ENCODE results near the gene EIF2S2. TPM values are rescaled to one million over a fixed set of nuclear protein-coding genes. Genes with fewer than 3 reads are reported as not detected.

The EIF2S2 gene
- total RNA-seq, 1 experiment from 2014 or later = 124 TPM

GRCh38 chr20:34109442-34109841 lies 2.6 kb downstream of the EIF2S2 start (continued):
- TF ChIP-seq RORB (CRISPR knock-in tag; IDR thresholded peaks at IDR 0.05) = no peak
- TF ChIP-seq ZBTB21 (CRISPR knock-in tag; IDR thresholded peaks at IDR 0.05; ENCODE audit: borderline replicate concordance) = no peak
- no peak for TF ChIP-seq IRF2 (CRISPR knock-in tag; IDR thresholded peaks at IDR 0.05; ENCODE audit: borderline replicate concordance, low read depth)
- no peak for TF ChIP-seq MAX (CRISPR knock-in tag; IDR thresholded peaks at IDR 0.05)
- no peak for TF ChIP-seq FOXP1 (CRISPR knock-in tag; IDR thresholded peaks at IDR 0.05; ENCODE audit: borderline replicate concordance)
- no peak for TF ChIP-seq ESRRA (CRISPR knock-in tag; IDR thresholded peaks at IDR 0.05; ENCODE audit: borderline replicate concordance)

DNA sequence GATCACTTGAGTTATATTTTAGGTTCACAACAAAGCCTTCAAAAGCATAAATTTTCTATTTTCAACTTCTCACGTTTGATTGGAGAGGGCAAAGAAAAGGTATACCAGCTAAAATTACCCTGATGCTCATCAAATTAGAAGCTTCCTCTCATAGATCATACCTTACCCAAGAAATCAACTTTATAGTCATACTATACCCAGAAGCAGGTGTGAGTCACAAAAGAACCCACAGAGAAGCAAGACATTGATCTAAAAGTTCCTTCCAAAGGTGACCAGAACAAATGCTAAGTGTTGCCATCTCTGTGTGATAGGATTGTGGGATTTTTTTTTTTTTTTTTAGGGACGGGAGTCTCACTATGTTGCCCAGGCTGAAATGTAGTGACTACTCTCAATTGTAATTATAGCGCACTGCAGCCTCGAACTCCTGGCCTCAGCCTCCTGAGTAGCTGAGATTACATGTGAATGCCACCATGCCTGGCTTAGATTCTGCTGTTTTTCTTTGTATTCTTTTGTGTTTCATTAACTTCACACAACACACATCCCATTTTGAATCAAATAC lies 3.3 kb downstream of the EIF2S2 start:
- ATAC-seq (no peak), DNase-seq (ENCODE audit: low spot score) (no peak)
- Mint-ChIP-seq H3K4me3 (peak overlapping the region; percentile 47), H3K4me1 (peaks cover 38% of the 10 kb centered on the region), H3K9me3 (no peaks in the 10 kb centered on the region), H3K27me3 (ENCODE audit: low read depth) (peaks cover 2% of the 10 kb centered on the region; the same call in 1 of the 2 replicates), H3K36me3 (peaks cover 54% of the 10 kb centered on the region), H3K27ac (peak overlapping the region; percentile 37)
- CTCF ChIA-PET = interaction anchor here (0.7 kb wide), 1 partner anchor 147 kb away, joined by 4 read pairs; no protein-coding TSS in a partner anchor
- POLR2A ChIA-PET = interaction anchor here (1.1 kb wide), 1 partner anchor 8 kb away, joined by 3 read pairs; no protein-coding TSS in a partner anchor
- no peak for TF ChIP-seq USF1 (CRISPR knock-in tag; IDR thresholded peaks at IDR 0.05)
- no peak for TF ChIP-seq CREM (CRISPR knock-in tag; IDR thresholded peaks at IDR 0.05)
- TF ChIP-seq, protein P1, sequence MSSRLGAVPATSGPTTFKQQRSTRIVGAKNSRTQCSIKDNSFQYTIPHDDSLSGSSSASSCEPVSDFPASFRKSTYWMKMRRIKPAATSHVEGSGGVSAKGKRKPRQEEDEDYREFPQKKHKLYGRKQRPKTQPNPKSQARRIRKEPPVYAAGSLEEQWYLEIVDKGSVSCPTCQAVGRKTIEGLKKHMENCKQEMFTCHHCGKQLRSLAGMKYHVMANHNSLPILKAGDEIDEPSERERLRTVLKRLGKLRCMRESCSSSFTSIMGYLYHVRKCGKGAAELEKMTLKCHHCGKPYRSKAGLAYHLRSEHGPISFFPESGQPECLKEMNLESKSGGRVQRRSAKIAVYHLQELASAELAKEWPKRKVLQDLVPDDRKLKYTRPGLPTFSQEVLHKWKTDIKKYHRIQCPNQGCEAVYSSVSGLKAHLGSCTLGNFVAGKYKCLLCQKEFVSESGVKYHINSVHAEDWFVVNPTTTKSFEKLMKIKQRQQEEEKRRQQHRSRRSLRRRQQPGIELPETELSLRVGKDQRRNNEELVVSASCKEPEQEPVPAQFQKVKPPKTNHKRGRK (CRISPR knock-in tag; IDR thresholded peaks at IDR 0.05; ENCODE audit: borderline replicate concordance) = no peak
- TF ChIP-seq, protein P2, sequence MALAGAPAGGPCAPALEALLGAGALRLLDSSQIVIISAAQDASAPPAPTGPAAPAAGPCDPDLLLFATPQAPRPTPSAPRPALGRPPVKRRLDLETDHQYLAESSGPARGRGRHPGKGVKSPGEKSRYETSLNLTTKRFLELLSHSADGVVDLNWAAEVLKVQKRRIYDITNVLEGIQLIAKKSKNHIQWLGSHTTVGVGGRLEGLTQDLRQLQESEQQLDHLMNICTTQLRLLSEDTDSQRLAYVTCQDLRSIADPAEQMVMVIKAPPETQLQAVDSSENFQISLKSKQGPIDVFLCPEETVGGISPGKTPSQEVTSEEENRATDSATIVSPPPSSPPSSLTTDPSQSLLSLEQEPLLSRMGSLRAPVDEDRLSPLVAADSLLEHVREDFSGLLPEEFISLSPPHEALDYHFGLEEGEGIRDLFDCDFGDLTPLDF (CRISPR knock-in tag; IDR thresholded peaks at IDR 0.05) = no peak
- no peak for TF ChIP-seq PREB (CRISPR knock-in tag; IDR thresholded peaks at IDR 0.05; ENCODE audit: borderline replicate concordance)
- TF ChIP-seq ZNF121 (CRISPR knock-in tag; IDR thresholded peaks at IDR 0.05) = peak; percentile 32; the same call in 1 of the 2 replicates
- no peak for TF ChIP-seq IRF2 (CRISPR knock-in tag; IDR thresholded peaks at IDR 0.05; ENCODE audit: borderline replicate concordance, low read depth)
- TF ChIP-seq, protein P3, sequence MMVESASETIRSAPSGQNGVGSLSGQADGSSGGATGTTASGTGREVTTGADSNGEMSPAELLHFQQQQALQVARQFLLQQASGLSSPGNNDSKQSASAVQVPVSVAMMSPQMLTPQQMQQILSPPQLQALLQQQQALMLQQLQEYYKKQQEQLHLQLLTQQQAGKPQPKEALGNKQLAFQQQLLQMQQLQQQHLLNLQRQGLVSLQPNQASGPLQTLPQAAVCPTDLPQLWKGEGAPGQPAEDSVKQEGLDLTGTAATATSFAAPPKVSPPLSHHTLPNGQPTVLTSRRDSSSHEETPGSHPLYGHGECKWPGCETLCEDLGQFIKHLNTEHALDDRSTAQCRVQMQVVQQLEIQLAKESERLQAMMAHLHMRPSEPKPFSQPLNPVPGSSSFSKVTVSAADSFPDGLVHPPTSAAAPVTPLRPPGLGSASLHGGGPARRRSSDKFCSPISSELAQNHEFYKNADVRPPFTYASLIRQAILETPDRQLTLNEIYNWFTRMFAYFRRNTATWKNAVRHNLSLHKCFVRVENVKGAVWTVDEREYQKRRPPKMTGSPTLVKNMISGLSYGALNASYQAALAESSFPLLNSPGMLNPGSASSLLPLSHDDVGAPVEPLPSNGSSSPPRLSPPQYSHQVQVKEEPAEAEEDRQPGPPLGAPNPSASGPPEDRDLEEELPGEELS (CRISPR knock-in tag; IDR thresholded peaks at IDR 0.05) = no peak
- peak; percentile 36; the same call in 1 of the 2 replicates for TF ChIP-seq ZNF671 (CRISPR knock-in tag; IDR thresholded peaks at IDR 0.05)
- TF ChIP-seq, protein P4, sequence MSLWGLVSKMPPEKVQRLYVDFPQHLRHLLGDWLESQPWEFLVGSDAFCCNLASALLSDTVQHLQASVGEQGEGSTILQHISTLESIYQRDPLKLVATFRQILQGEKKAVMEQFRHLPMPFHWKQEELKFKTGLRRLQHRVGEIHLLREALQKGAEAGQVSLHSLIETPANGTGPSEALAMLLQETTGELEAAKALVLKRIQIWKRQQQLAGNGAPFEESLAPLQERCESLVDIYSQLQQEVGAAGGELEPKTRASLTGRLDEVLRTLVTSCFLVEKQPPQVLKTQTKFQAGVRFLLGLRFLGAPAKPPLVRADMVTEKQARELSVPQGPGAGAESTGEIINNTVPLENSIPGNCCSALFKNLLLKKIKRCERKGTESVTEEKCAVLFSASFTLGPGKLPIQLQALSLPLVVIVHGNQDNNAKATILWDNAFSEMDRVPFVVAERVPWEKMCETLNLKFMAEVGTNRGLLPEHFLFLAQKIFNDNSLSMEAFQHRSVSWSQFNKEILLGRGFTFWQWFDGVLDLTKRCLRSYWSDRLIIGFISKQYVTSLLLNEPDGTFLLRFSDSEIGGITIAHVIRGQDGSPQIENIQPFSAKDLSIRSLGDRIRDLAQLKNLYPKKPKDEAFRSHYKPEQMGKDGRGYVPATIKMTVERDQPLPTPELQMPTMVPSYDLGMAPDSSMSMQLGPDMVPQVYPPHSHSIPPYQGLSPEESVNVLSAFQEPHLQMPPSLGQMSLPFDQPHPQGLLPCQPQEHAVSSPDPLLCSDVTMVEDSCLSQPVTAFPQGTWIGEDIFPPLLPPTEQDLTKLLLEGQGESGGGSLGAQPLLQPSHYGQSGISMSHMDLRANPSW (CRISPR knock-in tag; conservative IDR thresholded peaks at IDR 0.05; ENCODE audit: low read depth) = no peak
- 0 out of 2 replicates have a peak, but pooled peaks have one; percentile 3 for TF ChIP-seq ZNF425 (CRISPR knock-in tag; conservative IDR thresholded peaks at IDR 0.05)
- no peak for TF ChIP-seq ARID4B (CRISPR knock-in tag; IDR thresholded peaks at IDR 0.05; ENCODE audit: borderline replicate concordance)
- no peak for TF ChIP-seq ZNF416 (CRISPR knock-in tag; IDR thresholded peaks at IDR 0.05)

Data from WTC11 (cell line).